Adrenal gland (tissue), 12 donors: Measurements from ENCODE around the gene ITPKB. TPM values are rescaled to one million over a fixed set of nuclear protein-coding genes. Genes with fewer than 3 reads are reported as not detected.

Experiments used
- DNase-seq, 7 donors: peaks; one replicate each; pipeline ENCODE4 v3.0.0-alpha.2; 2019 to 2020
- H3K27ac ChIP-seq, 5 donors: fragments of 200-600 bp; sonication (generic) in 4 of 5; 1 replicate in 3 of 5; 2 replicates in 2 of 5; pipeline versions ENCODE4 v1.5.1 to v1.8.0; 2016 to 2020; ENCODE audit warnings: mild to moderate bottlenecking in 1 of 5
- H3K27me3 ChIP-seq: fragments of 200-600 bp; 2 replicates; pipeline ENCODE4 v1.8.0; 2021
- H3K36me3 ChIP-seq, 2 donors: fragments of 200-600 bp; replicated peaks in 1 of 2; 1 replicate in 1 of 2; 2 replicates in 1 of 2; pipeline versions ENCODE4 v1.5.1 to v1.8.0; 2018 to 2022
- H3K4me1 ChIP-seq, 2 donors: fragments of 200-600 bp; replicated peaks in 1 of 2; 1 replicate in 1 of 2; 2 replicates in 1 of 2; pipeline versions ENCODE4 v1.5.1 to v1.8.0; 2018 to 2021
- H3K4me3 ChIP-seq, 4 donors: fragments of 200-600 bp; sonication (generic) in 3 of 4; one replicate each; pipeline ENCODE4 v1.5.1; 2016 to 2018
- H3K9me3 ChIP-seq, 3 donors: fragments of 200-600 bp; sonication (generic) in 1 of 3; replicated peaks in 1 of 3; 1 replicate in 2 of 3; 2 replicates in 1 of 3; pipeline versions ENCODE4 v1.5.1 to v1.8.0; 2016 to 2021
- CTCF ChIP-seq, 6 experiments: fragments of 450-650 bp in 4 of 6; fragments of 200-600 bp in 2 of 6; sonication (generic) in 1 of 6; IDR thresholded peaks; 1 replicate in 5 of 6; 2 replicates in 1 of 6; pipeline versions ENCODE4 v1.5.1 to v1.8.0; 2016 to 2021; ENCODE audit warnings: antibody characterized with exemption in 6 of 6, mild to moderate bottlenecking in 2 of 6, moderate library complexity in 1 of 6
- POLR2A ChIP-seq, 2 donors: fragments of 450-650 bp; IDR thresholded peaks; one replicate each; pipeline ENCODE4 v1.6.1; 2017; ENCODE audit warnings: antibody characterized with exemption in 2 of 2, mild to moderate bottlenecking in 2 of 2, moderate library complexity in 1 of 2
- WGBS, 4 donors: extraction: QIAGEN DNeasy Blood & Tissue Kit in 2 of 4; methylation state at CpG; one replicate each; pipeline versions ENCODE4 v1.1.5 to v1.1.7; 2013 to 2017; 5-methylcytosine and 5-hydroxymethylcytosine counted together
- intact Hi-C, 2 donors: fragments of 100-400 bp; cut with DNase I; formaldehyde crosslinking; loops; one replicate each; pipeline versions ENCODE4 v1.14.1 to v1.15.0; 2022 to 2023
- polyA plus RNA-seq, 3 donors: library from polyadenylated mRNA; stranded (reverse); fragments of 200-250 nt in 2 of 3; fragments of 350-450 nt in 1 of 3; fragmentation: Illumina TruSeq in 1 of 3; extraction: RNeasy Lipid Tissue Mini Kit (QIAGEN cat#74804) in 1 of 3; gene quantifications; one replicate each; pipeline ENCODE4 v1.2.3, GENCODE V29; 2013 to 2014
- total RNA-seq, 9 donors: library from RNA; depleted of rRNA in 4 of 9; stranded (reverse); fragments of >200 nt in 4 of 9; fragments of 120-200 nt in 1 of 9; fragmentation: NEBNext Ultra II Directional in 1 of 9; extraction: Animal tissue kit (Norgen Biotek cat#: 25700) in 1 of 9; gene quantifications; one replicate each; pipeline versions ENCODE4 v1.1.0 to v1.2.4, GENCODE V29; 2013 to 2023
- donor health status: healthy with polysubstance abuse.
- donor health status: Bipolar disorder and iron deficiency.
- donor health status: DM: yes; HTN: yes; CAD: no.
- donor health status: DM: no; HTN: no; CAD: no.
- donor health status: DM: no; HTN: no; CAD: no.
- donor health status: DM: yes; HTN: yes; CAD: no.

ITPKB gene
- total and polyA plus RNA-seq, 12 donors: 2.3 to 22.7 (median 13.0) TPM

- Histone ChIP-seq H3K27ac (peak overlapping the region in 1 of 5 donors; percentile 32), H3K9me3 (no peaks in the 10 kb centered on the region), H3K4me3 (no peak overlapping the region), H3K36me3 (no peaks in the 10 kb centered on the region), H3K27me3 (no peaks in the 10 kb centered on the region), H3K4me1 (peaks cover 0 to 4% of the 10 kb centered on the region in 2 donors)
- 66 to 71% (median 68%) methylated on average over 15 to 21 of the region's 21 CpGs for WGBS, 4 donors
- TF ChIP-seq POLR2A (IDR thresholded peaks at IDR 0.05): no peak
- TF ChIP-seq CTCF (IDR thresholded peaks at IDR 0.05): no peak
- intact Hi-C loops: no loop called here
- no peak for DNase-seq
Measured at GRCh38 chr1:226711976-226712741, 26.9 kb downstream of the ITPKB start.

GRCh38 chr1:226710501-226710900, 28.6 kb downstream of the ITPKB start:
- Histone ChIP-seq H3K9me3 (no peaks in the 10 kb centered on the region), H3K27me3 (no peaks in the 10 kb centered on the region), H3K36me3 (no peaks in the 10 kb centered on the region), H3K27ac (no peak overlapping the region), H3K4me1 (peaks cover 0 to 4% of the 10 kb centered on the region in 2 donors), H3K4me3 (no peak overlapping the region)
- WGBS, 4 donors: 72 to 91% (median 83%) methylated on average over 4 to 6 of the region's 6 CpGs
- TF ChIP-seq POLR2A (IDR thresholded peaks at IDR 0.05) (no peak), CTCF (IDR thresholded peaks at IDR 0.05) (no peak)
- DNase-seq: no peak
- intact Hi-C loops: no loop called here

- intact Hi-C loops: no loop called here
- Histone ChIP-seq H3K27ac (no peak overlapping the region), H3K27me3 (no peaks in the 10 kb centered on the region), H3K4me3 (no peak overlapping the region), H3K36me3 (no peaks in the 10 kb centered on the region), H3K9me3 (no peaks in the 10 kb centered on the region), H3K4me1 (peaks cover 0 to 4% of the 10 kb centered on the region in 2 donors)
- DNase-seq: no peak
- no peak for TF ChIP-seq POLR2A (IDR thresholded peaks at IDR 0.05)
- no peak for TF ChIP-seq CTCF (IDR thresholded peaks at IDR 0.05)
- WGBS, 4 donors: 75 to 91% (median 80%) methylated on average over 4 of the region's 4 CpGs
Measured at GRCh38 chr1:226709953-226710352, 29.1 kb downstream of the ITPKB start.

- Histone ChIP-seq H3K27ac (peak overlapping the region in 1 of 5 donors; percentile 3), H3K9me3 (no peaks in the 10 kb centered on the region), H3K4me1 (peaks cover 0 to 7% of the 10 kb centered on the region in 2 donors), H3K36me3 (no peaks in the 10 kb centered on the region), H3K4me3 (no peak overlapping the region), H3K27me3 (no peaks in the 10 kb centered on the region)
- intact Hi-C loops: no loop called here
- WGBS, 4 donors: 50 to 62% (median 58%) methylated on average over 4 to 5 of the region's 5 CpGs
- DNase-seq: no peak
- no peak for TF ChIP-seq CTCF (IDR thresholded peaks at IDR 0.05)
- TF ChIP-seq POLR2A (IDR thresholded peaks at IDR 0.05): no peak
Measured at GRCh38 chr1:226708967-226709396, 30.1 kb downstream of the ITPKB start.
